H4 (cell line): ENCODE results near the gene CHMP1B. TPM values are rescaled to one million over a fixed set of nuclear protein-coding genes. Genes with fewer than 3 reads are reported as not detected.

ENCODE experiments used
- DNase-seq: peaks from one replicate; pipeline ENCODE4 v3.0.0-alpha.2; 2015; ENCODE audit warnings: low spot score
- total RNA-seq: library from RNA; depleted of rRNA; stranded (reverse); fragments of >200 nt; shearing (Covaris generic); gene quantifications from 2 replicates; pipeline ENCODE4 v1.2.3, GENCODE V29; 2014; rRNA removed

The CHMP1B gene, protein sequence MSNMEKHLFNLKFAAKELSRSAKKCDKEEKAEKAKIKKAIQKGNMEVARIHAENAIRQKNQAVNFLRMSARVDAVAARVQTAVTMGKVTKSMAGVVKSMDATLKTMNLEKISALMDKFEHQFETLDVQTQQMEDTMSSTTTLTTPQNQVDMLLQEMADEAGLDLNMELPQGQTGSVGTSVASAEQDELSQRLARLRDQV
- 49.8 and 54.4 TPM in 2 replicates for total RNA-seq

DNA sequence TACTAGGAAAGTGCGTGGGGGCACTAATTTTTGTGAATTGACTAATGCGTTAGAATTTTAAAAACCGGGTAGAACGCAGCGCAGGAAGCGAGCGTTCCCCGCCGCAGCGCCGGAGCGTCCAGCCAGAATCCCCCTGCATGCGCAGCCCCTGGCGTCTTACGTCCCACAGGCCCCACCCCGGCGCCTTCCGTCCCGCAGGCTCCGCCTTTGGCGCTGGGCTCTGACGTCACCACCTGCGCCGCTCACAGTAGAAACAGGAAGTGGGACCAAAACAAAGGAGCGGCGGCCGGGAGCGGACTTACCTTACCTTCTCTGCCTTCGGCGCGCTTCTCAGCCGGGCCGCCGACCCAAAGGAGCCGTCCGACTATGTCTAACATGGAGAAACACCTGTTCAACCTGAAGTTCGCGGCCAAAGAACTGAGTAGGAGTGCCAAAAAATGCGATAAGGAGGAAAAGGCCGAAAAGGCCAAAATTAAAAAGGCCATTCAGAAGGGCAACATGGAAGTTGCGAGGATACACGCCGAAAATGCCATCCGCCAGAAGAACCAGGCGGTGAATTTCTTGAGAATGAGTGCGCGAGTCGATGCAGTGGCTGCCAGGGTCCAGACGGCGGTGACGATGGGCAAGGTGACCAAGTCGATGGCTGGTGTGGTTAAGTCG is at the start of gene CHMP1B:
Gene CHMP1B, plus strand, starts transcription at position 268 of the 660 bp plus-strand sequence. Its CDS starts 99 bp downstream, at position 367.
- DNase-seq: peak; percentile 94

DNA sequence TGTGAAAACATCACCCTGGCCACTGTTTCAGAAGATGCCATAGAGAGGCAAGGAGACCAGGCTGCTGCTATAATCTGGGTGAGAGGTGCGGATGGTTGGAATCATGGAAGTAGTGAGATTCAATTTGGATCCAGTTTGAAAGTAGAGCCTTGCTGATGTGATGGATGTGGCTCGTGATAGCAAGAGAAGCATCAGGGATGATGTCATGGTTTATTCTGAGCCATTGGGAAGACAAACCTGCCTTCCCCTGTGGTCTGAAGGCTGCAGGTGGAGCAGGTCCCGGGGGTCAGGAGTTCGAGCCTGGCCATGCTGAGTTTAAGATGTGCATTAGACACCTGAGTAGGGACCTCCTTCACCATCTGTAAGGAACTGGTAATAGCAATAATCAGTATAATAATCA is 49.6 kb upstream of the CHMP1B start:
- DNase-seq: no peak

DNA sequence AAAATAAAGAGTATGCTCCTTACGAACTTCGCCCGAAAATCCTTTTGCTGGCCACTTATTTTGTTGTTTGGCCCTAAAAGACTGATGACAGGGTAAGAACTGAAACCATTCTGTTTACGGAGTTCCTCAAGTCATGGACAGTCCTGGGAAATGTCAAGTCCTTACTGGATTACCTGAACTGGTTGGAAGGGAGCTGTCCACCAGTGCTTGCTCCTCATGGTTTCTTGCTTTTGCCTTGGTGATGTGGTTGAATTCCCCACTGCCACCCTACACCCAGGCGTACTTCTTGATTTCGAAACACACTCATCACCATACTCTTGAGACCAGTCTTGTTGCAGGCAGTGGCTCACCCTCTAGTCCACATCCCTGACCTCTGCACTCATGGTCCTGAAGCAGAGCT is 49.1 kb upstream of the CHMP1B start:
- no peak for DNase-seq

DNA sequence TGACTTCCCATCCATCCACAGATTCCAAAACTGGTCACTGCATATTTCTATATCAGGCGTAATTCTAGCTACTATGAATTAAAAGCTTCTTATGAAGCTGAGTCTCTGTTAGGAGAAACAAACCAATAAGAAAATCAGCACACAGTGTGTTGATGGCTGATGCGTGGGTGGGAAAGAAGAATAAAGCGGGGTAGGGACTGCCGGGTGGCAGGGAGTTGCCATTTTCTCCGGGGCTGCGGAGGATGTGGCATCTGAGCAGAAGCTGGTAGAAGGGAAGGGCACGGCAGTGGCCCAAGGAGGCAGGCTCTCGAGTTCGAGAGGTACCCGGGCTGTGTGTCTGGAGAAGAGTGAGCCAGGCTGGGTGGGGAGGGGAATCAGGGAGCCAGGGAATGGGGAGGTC is 48.6 kb upstream of the CHMP1B start:
- no peak for DNase-seq

DNA sequence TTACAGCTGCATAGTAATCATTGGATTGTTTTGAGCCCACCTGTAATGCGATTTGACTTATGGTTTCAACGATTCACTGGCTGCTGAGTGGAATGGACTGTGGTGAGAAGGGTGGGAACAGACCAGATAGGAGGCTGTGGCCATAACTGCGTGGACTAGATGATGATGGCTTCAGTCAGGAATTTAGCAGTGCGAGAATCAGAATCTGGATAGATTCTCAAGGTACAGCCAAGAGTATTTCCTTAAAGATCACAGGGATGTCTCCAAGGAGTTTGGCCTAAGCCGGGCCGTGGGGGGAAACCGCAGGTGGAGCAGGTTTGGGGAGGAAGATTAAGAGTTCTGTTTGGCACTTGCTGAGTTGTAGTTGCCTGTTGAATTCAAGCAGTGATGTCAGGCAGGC is 44.0 kb upstream of the CHMP1B start:
- no peak for DNase-seq

DNA sequence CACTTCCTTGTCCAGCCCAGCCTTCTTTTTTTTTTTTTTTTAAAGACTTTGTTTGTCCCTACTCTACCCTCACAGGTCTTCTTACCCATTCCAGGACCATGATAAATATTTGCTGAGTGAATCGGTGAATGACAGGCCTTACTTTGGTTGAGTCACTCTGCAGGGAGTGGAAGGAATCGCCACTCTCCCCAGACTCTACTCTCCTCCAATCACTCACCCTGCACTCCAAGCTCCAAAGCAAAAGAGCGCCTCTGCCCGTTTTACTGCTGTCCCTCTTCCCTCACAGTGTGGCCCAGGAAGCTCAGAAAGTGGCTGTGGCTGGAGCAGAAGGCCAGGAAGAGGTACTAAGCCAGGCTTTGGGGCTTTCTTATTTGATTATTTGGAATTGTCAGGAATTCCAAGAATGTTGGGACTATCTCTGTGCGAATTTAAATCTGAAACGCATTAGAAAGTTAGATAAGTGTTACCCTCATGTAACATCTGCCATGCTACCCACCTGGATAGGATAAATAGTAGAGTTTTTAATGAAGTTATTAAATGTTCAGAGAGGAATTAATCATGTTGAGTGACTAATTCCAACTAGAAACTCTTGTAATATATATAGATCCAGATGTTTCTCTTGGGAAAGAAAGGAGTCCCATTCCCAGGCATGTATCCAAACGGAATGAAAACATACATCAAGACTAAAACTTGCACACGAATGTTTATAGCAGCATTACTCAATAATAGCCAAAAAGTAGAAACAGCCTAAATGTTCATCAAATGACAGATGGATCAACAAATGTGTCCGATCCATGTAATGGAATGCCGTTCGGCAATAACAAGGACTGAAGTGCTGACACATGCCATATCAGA is 43.0 kb upstream of the CHMP1B start:
- DNase-seq: no peak

DNA sequence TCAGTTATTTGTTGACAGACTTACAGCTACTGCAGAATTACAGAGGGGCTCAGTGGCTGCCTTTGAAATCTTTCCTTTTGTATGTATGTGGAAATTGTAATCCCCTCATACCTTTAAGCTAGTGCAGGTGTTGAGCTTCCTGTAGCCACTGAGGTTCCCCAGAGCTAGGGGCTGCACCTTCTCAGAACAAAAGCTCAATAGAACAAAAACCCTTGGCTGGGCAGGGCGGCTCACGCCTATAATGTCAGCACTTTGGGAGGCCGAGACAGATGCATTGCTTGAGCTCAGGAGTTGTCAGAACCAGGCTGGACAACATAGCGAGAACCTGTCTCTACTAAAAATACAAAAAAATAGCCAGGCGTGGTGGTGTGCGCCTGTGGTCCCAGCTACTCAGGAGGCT is 41.3 kb upstream of the CHMP1B start:
- no peak for DNase-seq

DNA sequence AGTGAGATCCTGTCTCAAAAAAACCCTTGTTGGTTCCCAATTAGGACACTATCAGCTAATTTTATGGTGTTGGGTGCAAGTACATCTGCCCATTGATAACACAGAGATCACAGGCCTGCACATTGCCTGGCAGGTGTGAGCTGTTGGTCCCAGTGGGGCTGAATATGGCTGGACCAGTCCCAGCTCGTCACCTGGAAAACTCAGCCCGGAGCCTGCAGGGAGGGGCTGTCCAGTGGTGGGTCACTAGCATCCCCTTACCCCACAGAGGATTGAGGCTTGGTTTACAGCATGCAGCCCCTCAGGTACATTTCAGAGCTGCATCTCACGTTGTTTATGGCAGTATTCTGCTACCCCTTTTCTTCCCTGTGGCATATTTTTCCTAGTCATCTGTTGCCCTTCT is 40.8 kb upstream of the CHMP1B start:
- no peak for DNase-seq

DNA sequence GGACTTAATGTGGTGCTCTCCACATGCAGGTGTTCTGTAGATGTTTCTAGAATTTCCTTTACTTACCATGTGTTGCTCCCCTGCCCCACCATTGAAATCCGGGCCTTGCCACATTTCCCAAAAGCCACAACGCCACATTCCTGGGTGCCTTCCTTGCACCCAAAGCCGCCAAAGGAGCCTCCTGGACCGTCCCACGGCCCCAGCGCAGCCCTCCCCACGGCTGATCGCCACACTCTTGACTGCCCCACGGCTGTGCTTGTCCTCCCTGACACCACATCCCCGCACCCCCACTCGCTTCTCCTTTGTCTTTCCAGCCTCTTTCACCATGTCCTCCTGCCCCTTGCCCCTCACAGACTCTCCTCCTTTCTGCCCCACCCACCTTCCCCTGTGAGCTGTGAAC is 40.2 kb upstream of the CHMP1B start:
- DNase-seq: no peak

DNA sequence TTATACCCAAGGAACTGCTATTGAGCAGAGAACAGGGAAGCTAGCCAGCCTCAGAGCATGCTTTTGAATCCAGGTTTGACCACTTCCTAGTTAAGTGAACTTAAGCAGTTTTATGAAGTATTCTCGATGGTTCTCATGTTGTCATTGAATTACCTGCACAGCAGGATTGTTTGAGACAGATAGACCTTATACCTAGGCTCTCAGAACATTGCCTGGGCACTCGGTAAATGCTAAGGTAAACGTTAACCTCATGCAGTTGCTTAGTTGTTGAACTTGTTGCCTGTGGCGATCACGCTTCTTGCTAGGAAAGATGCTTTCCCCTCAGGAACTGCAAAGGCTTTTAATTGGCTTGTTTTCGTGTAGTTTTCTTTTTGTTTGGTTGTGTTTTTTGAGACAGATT is 34.0 kb upstream of the CHMP1B start:
- DNase-seq: no peak

DNA sequence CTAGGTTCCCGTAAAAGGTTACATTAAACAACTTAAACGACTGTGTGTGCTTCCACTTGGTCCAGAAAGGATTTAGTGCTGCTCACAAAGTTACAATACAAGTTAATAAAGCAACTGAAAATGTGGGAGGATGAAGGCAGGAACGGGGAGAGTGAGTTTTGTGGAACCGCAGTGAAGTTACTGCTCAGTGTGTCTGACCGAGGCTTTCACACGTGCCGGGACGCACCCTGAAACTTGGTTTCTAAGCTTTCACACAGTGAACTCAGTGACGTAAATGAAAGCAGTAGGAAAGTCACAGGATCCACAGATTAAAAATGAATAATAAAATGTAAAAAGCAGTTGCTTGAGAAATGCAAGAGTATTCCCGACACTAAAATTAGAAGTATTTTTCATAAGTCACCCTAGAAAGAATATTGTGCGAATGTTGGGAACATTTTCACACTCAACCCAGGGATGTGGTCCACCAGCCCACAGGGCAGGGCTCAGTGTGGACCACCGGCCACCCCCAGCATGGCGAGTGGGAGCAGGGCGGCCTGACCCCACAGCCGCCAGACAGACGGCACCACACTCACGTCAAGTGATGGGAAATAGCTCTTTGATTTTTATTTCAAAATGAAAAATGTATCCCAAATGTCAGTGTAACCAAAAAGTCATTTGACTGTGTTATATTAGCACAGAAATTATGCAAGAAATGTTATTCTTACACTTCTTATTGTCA is 32.6 kb upstream of the CHMP1B start:
- DNase-seq: no peak

DNA sequence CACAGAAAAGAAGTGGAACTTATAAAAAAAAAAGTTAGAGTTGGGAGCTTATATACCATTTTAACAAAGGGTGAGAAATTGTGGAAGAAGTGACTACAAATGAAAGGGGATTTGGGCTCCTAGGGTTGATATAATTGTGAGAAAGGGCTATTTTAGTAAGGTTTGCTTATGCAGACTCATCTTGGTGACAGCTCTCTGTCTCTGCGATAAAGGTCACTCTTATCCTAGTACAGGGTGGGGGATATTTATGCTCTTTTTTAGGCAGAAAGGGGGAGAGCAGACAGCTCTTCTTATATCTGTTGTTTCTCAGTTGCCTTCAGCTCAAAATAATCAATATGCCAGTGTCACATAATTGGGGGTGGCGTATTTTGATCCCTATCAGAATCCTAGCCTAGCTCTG is 31.3 kb upstream of the CHMP1B start:
- no peak for DNase-seq

DNA sequence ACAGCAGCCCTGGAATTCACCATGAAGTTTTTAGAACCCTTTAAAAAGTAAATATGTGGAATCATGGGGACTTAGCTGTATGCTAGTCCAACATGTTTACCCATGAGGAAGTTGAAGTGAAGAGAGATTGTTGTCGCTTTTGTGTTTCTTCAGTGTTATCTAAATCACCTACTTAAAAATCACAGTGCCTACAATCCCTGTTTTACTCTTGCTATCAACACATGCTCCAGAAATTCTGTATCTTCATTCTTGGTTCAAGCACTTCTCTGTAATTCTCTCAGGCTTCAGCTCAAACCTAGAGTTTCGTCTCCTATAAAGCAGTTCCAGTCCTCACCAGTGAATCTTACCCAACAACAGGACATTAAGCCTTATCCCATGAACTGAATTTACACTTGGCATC is 30.5 kb upstream of the CHMP1B start:
- no peak for DNase-seq

DNA sequence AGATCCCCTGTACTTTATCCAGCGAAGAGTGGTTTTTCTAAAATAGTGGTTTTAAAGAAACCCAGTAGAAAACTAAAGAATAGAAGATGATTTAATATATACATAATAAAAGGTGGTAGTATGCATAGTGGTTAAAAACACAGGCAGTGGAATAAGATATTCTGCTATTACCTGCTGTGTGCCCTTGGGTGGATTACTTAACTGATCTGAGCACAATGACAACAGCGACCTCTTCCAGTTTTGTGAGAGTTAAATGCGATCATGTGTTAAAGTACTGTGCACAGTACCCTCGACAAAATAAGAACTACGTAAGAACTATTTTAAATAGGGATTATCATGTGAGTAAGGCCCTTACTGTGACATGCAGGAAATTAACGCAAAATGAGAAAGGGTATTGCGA is 30.0 kb upstream of the CHMP1B start:
- no peak for DNase-seq

DNA sequence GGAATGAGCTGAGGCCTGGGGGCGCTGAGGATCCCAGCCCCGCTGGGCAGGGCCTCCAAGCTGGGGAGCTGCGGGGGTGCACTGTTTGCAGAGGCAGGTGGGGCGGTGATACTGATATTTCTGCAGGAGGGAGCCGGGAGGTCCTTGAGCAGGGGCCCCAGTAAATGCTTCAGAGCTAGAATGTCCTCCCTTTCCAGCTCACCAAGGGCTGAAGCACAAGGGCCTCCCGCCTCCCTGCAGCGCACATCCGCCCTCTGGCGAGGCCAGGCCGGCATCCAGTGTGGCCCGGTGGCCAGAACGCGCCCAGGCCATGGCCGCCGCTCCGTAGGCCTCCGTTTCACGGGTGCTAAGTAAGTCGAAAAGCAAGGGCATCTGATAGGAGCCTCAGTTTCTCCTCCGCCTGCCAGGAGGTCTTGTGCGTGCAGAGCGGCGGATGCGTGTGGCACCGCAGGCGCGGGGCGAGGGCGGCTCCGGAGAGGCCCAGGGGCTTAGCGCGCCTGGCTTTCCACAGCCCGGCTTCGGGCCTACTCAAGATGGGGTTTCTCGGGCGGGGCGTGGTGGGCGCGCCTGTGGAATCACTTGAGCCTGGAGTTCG is 29.5 kb upstream of the CHMP1B start:
- no peak for DNase-seq

DNA sequence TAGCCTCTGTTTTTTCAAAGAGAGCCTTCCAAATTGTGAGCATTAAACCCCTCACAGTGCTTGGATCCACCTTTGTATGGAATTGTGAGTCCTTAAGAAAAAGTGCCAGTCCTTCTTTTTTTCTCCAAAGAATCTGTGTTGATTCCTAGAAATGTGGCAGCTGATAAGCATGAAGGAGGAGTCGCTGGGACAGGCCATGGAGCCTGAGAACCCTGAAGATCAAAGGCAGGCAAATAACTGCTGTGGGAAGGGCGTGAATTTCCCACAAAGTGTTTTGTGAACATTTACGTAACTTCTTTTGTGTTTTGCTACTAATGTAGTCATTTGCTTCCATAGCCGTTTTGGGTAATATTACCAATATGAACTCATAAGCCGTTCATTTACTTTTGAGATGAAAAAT is 27.7 kb upstream of the CHMP1B start:
- DNase-seq: no peak

DNA sequence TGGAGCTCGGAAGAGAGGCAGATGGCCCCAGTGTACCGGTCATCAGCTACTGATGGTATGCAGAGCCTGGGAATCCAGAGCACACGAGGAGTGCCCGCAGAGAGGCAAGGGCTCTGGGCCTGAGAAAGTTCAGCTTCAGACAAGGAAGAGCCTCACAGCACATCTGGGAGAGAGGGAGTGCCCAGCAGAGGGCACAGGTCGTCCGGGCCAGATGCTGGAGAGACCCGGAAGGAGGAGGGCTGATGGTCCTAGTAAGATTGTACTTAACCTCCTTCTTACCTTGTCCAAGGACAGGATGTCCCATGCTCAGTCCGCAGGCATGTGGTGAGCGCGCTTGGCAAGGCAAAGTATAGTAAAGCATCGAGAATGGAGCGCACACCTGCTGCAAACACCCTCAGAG is 24.4 kb upstream of the CHMP1B start:
- no peak for DNase-seq

DNA sequence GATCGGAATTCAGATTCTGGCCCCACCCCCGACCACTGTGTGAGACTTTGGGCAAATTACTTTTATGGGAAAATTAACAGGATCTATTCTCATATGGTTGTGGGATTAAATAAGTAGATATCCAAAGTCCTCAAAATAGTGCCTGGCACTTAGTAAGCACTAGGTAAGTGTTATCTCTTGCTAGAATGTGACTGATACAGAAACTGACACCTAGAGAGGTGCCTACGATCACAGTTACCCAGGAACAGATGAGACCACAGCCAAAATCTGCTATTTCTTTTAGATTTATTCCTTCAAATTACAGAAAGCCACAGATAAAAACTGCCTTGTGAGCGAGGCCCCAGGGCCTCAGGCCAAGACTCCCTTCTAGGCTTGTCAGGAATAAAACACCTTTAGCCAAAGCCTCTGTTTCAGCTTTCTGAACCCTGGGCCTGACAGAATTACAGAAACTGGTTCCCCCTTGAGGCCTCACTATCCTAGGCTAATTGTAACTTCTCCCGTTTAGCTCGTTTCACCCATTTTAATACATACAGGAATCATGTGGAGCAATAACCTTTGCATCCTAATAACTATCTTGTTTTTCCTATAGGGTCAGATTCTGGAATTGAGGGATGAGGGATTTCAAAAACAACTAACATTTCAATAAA is 22.3 kb upstream of the CHMP1B start:
- DNase-seq: no peak

DNA sequence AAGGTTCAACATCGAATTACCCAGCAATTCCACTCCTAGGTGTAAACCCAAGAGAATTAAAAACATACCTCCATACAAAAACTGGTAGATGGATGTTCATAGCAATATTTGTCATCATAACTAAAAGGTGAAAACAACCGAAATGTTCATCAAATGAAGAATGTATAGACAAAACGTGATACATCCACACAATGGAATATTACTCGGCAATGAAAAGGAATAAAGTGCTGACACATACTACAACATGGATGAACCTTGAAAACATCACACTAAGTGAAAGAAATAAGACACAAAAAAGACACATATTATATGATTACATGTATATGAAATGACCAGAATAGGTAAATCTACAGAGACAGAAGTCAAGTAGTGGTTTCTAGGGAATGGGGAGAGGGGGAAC is 20.6 kb upstream of the CHMP1B start:
- DNase-seq: no peak

DNA sequence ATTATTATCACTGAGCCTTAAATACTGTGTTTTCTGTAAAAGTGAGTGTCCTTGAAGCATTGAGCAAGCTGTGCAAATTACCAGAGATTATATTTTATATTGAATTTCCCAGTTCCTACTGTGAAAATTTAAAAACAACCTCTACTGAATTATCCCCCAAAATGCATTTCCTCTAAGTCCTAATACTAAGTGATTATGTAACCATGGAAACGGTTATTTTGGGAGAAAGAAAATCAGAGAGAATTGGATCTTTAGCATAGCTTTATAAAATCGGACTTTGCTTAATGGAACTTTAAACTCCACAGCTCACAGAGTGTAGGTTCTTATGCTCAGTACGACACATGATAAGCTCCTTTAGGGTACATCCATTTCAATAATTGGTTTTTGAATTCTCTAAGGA is 19.3 kb upstream of the CHMP1B start:
- no peak for DNase-seq

DNA sequence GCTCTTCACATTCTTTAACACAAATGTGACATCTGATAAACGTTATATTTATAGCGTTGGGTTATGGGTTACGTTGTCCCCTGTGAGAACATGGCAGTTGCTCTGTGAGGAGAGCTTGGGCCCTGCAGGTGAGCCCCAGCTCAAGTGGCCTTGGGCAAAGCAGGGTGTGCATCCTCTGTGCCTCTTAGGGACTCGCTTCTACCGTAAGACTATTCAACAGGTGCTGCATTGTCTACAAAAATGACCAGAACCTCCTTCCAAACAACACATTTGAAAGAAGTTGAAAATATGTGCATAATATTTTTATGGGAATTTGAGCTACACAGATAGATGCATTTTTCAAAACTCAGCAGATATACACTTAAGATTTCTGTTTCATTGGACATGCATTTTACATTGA is 16.4 kb upstream of the CHMP1B start:
- DNase-seq: no peak
